H9 (cell line): ENCODE data around the gene PA2G4. TPM values are rescaled to one million over a fixed set of nuclear protein-coding genes. Genes with fewer than 3 reads are reported as not detected.

Experiments used
- DNase-seq: peaks from one replicate; pipeline ENCODE4 v3.0.0-alpha.2; 2017
- H2AFZ ChIP-seq: one replicate; pipeline ENCODE4 v1.6.1; 2013; ENCODE audit warnings: mild to moderate bottlenecking, low read length, control low read depth, moderate library complexity
- H2AK5ac ChIP-seq: 2 replicates; pipeline ENCODE4 v1.6.1; 2013; ENCODE audit warnings: low read length, control low read depth, mixed read lengths; ENCODE audit not compliant: insufficient read length
- H2BK120ac ChIP-seq: one replicate; pipeline ENCODE4 v1.6.1; 2013; ENCODE audit warnings: low read depth, mild to moderate bottlenecking, low read length, control low read depth, inconsistent platforms; ENCODE audit not compliant: poor library complexity, severe bottlenecking
- H2BK12ac ChIP-seq: 2 replicates; pipeline ENCODE4 v1.6.1; 2013; ENCODE audit warnings: low read length, control low read depth, mixed read lengths, low read depth; ENCODE audit not compliant: insufficient read length
- H2BK15ac ChIP-seq: 2 replicates; pipeline ENCODE4 v1.6.1; 2013; ENCODE audit warnings: low read depth, low read length, control low read depth
- H2BK20ac ChIP-seq: one replicate; pipeline ENCODE4 v1.6.1; 2013; ENCODE audit warnings: low read depth, mild to moderate bottlenecking, low read length, control low read depth, inconsistent platforms; ENCODE audit not compliant: poor library complexity, severe bottlenecking
- H2BK5ac ChIP-seq: 2 replicates; pipeline ENCODE4 v1.6.1; 2013; ENCODE audit warnings: low read length, control low read depth, mixed read lengths; ENCODE audit not compliant: insufficient read length
- H3K14ac ChIP-seq: 2 replicates; pipeline ENCODE4 v1.6.1; 2013; ENCODE audit warnings: low read length, control low read depth; ENCODE audit not compliant: insufficient read depth
- H3K18ac ChIP-seq: 2 replicates; pipeline ENCODE4 v1.6.1; 2013; ENCODE audit warnings: low read depth, mild to moderate bottlenecking, mixed read lengths, low read length, control low read depth; ENCODE audit not compliant: insufficient read length
- H3K23ac ChIP-seq: 2 replicates; pipeline ENCODE4 v1.6.1; 2013; ENCODE audit warnings: low read length, control low read depth, mixed read lengths, low read depth; ENCODE audit not compliant: insufficient read length
- H3K23me2 ChIP-seq: 2 replicates; pipeline ENCODE4 v1.6.1; 2013; ENCODE audit warnings: low read depth, mild to moderate bottlenecking, mixed read lengths, low read length, control low read depth; ENCODE audit not compliant: insufficient read length, poor library complexity, severe bottlenecking
- H3K27ac ChIP-seq: 2 replicates; pipeline ENCODE4 v1.5.1; 2013; ENCODE audit warnings: low read length, control low read depth, mixed read lengths, low read depth; ENCODE audit not compliant: insufficient read length
- H3K27me3 ChIP-seq: 2 replicates; pipeline ENCODE4 v1.6.1; 2013; ENCODE audit warnings: low read length, control low read depth, inconsistent platforms; ENCODE audit not compliant: insufficient read depth
- H3K4ac ChIP-seq: 2 replicates; pipeline ENCODE4 v1.6.1; 2013; ENCODE audit warnings: low read depth, mild to moderate bottlenecking, control low read depth, inconsistent platforms, low read length, moderate library complexity
- H3K4me1 ChIP-seq: 2 replicates; pipeline ENCODE4 v1.6.1; 2013; ENCODE audit warnings: low read length, control low read depth, inconsistent platforms; ENCODE audit not compliant: insufficient read depth
- H3K4me2 ChIP-seq: 2 replicates; pipeline ENCODE4 v1.6.1; 2013; ENCODE audit warnings: low read length, control low read depth, mixed read lengths; ENCODE audit not compliant: insufficient read length, insufficient read depth
- H3K56ac ChIP-seq: 2 replicates; pipeline ENCODE4 v1.6.1; 2013; ENCODE audit warnings: low read depth, mild to moderate bottlenecking, mixed read lengths, low read length, control low read depth; ENCODE audit not compliant: insufficient read length
- H3K79me1 ChIP-seq: 2 replicates; pipeline ENCODE4 v1.6.1; 2013; ENCODE audit warnings: low read depth, mild to moderate bottlenecking, moderate library complexity, low read length, control low read depth, inconsistent platforms; ENCODE audit not compliant: insufficient read depth, poor library complexity, severe bottlenecking
- H3K79me2 ChIP-seq: 2 replicates; pipeline ENCODE4 v1.6.1; 2013; ENCODE audit warnings: low read length, control low read depth, inconsistent platforms; ENCODE audit not compliant: insufficient read depth
- H3K9ac ChIP-seq: 2 replicates; pipeline ENCODE4 v1.6.1; 2013; ENCODE audit warnings: low read length, control low read depth, mixed read lengths; ENCODE audit not compliant: insufficient read length; ENCODE audit errors: extremely low read depth
- H3K9me3 ChIP-seq: one replicate; pipeline ENCODE4 v1.6.1; 2013; ENCODE audit warnings: low read depth, low read length, inconsistent platforms; ENCODE audit not compliant: control insufficient read depth
- H3T11ph ChIP-seq: one replicate; pipeline ENCODE4 v1.6.1; 2013; ENCODE audit warnings: mild to moderate bottlenecking, low read length, control low read depth, inconsistent platforms
- H4K20me1 ChIP-seq: one replicate; pipeline ENCODE4 v1.6.1; 2013; ENCODE audit not compliant: control insufficient read depth, insufficient read length, insufficient read depth
- H4K5ac ChIP-seq: 2 replicates; pipeline ENCODE4 v1.6.1; 2013; ENCODE audit warnings: low read depth, mild to moderate bottlenecking, mixed read lengths, low read length, control low read depth; ENCODE audit not compliant: insufficient read length
- H4K8ac ChIP-seq: replicated peaks from 2 replicates; pipeline ENCODE4 v1.6.1; 2013; ENCODE audit warnings: low read length, control low read depth, mixed read lengths, low read depth; ENCODE audit not compliant: insufficient read length
- H4K91ac ChIP-seq: 2 replicates; pipeline ENCODE4 v1.6.1; 2013; ENCODE audit warnings: low read depth, mild to moderate bottlenecking, moderate library complexity, mixed read lengths, low read length, control low read depth; ENCODE audit not compliant: insufficient read length
- H3K27ac Mint-ChIP-seq, 3 experiments: 2 replicates in 2 of 3; 3 replicates in 1 of 3; pipeline ENCODE4 v1.8.0; 2020 to 2021; ENCODE audit warnings: mixed read lengths in 3 of 3, mild to moderate bottlenecking in 1 of 3, moderate library complexity in 1 of 3
- H3K27me3 Mint-ChIP-seq: 2 replicates; pipeline ENCODE4 v1.8.0; 2021; ENCODE audit warnings: low read depth, mild to moderate bottlenecking, moderate library complexity, mixed read lengths
- H3K36me3 Mint-ChIP-seq, 3 experiments: 2 replicates in 2 of 3; 3 replicates in 1 of 3; pipeline ENCODE4 v1.8.0; 2020 to 2021; ENCODE audit warnings: low read depth in 3 of 3, mixed read lengths in 3 of 3; ENCODE audit not compliant: insufficient read depth in 1 of 3
- H3K4me1 Mint-ChIP-seq, 2 experiments: 2 replicates each; pipeline ENCODE4 v1.8.0; 2020; ENCODE audit warnings: mixed read lengths in 2 of 2
- H3K4me3 Mint-ChIP-seq, 2 experiments: 2 replicates in 1 of 2; 3 replicates in 1 of 2; pipeline ENCODE4 v1.8.0; 2020 to 2021; ENCODE audit warnings: mild to moderate bottlenecking in 2 of 2, mixed read lengths in 2 of 2, moderate library complexity in 1 of 2
- H3K9me3 Mint-ChIP-seq, 2 experiments: 2 replicates in 1 of 2; 3 replicates in 1 of 2; pipeline ENCODE4 v1.8.0; 2020; ENCODE audit warnings: mild to moderate bottlenecking in 2 of 2, mixed read lengths in 2 of 2, moderate library complexity in 1 of 2
- WGBS: extraction: QIAGEN DNeasy Blood & Tissue Kit; methylation state at CpG from one replicate; pipeline ENCODE4 v1.1.7; 2013; ENCODE audit warnings: missing lambda C conversion rate, low lambda C conversion rate, mixed read lengths; ENCODE audit not compliant: insufficient read length; ENCODE audit errors: extremely low coverage; 5-methylcytosine and 5-hydroxymethylcytosine counted together
- total RNA-seq: library from RNA; stranded (reverse); gene quantifications from 2 replicates; pipeline ENCODE4 v1.2.1, GENCODE V29; 2021
- TF ChIP-seq, protein P1 (sequence below): fragments of 200-600 bp; sonication (generic); conservative IDR thresholded peaks from 3 replicates; pipeline ENCODE4 v1.8.0; 2021; ENCODE audit warnings: antibody characterized with exemption, mild to moderate bottlenecking

The PA2G4 gene
- total RNA-seq, 1 experiment from 2014 or later = 248 TPM

DNA sequence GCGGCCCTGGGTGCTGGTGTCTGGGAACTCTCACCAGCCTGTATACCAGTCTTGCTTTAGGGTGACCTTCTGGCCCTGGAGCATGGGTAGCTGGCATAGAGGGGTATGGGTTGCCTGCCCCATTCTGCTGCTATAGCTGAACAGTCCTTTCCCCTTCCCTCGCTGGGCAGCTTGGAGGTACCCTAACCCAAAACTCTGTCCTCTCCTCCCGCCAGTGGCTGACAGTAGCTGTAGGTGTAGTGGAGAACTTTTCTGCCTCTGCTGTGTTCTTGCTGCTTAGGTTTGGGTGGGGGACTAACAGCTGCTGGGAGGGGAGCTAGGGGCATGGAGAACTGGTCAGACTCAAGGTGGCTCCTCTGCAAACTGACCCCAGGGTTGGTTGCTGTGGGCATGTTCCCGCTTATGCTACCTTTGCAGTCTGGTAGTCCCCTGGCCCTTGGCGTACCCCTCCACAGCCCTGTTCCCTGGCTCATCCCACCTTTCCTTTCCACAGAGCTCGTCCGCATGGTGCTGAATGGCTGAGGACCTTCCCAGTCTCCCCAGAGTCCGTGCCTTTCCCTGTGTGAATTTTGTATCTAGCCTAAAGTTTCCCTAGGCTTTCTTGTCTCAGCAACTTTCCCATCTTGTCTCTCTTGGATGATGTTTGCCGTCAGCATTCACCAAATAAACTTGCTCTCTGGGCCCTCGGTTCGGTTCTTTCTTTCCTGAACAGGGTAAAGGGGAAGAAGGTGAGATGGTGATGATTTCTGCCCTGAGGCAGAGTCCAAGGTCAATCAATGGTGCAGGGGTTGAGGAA lies 56.7 kb downstream of the PA2G4 start:
- TF ChIP-seq, protein P1, sequence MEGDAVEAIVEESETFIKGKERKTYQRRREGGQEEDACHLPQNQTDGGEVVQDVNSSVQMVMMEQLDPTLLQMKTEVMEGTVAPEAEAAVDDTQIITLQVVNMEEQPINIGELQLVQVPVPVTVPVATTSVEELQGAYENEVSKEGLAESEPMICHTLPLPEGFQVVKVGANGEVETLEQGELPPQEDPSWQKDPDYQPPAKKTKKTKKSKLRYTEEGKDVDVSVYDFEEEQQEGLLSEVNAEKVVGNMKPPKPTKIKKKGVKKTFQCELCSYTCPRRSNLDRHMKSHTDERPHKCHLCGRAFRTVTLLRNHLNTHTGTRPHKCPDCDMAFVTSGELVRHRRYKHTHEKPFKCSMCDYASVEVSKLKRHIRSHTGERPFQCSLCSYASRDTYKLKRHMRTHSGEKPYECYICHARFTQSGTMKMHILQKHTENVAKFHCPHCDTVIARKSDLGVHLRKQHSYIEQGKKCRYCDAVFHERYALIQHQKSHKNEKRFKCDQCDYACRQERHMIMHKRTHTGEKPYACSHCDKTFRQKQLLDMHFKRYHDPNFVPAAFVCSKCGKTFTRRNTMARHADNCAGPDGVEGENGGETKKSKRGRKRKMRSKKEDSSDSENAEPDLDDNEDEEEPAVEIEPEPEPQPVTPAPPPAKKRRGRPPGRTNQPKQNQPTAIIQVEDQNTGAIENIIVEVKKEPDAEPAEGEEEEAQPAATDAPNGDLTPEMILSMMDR = no peak
- no peaks in the 10 kb centered on the region for H3K27me3 ChIP-seq
- H3K9me3 Mint-ChIP-seq = peaks cover 0 to 4% of the 10 kb centered on the region in 2 experiments; a peak in 3 of 5 replicates
- no peaks in the 10 kb centered on the region for H4K20me1 ChIP-seq
- no peak overlapping the region for H3K9ac ChIP-seq
- no peak overlapping the region for H2BK120ac ChIP-seq
- no peak overlapping the region for H3K14ac ChIP-seq
- H3K23ac ChIP-seq = no peak overlapping the region
- peak overlapping the region; percentile 21 to 97 (median 96); a peak in 6 of 7 replicates for H3K27ac Mint-ChIP-seq
- H3K27ac ChIP-seq = no peak overlapping the region
- peaks cover 2% of the 10 kb centered on the region for H3K79me1 ChIP-seq
- no peak overlapping the region for H4K91ac ChIP-seq
- H3K56ac ChIP-seq = no peak overlapping the region
- H2AK5ac ChIP-seq = no peak overlapping the region
- H3K23me2 ChIP-seq = peaks cover 15% of the 10 kb centered on the region
- no peak overlapping the region for H4K8ac ChIP-seq
- no peak overlapping the region for H2BK5ac ChIP-seq
- peaks cover 11% of the 10 kb centered on the region for H3K27me3 Mint-ChIP-seq
- H2BK12ac ChIP-seq = no peak overlapping the region
- H3K4me3 Mint-ChIP-seq = peak overlapping the region; percentile 93 to 96
- no peak overlapping the region for H2BK15ac ChIP-seq
- H3T11ph ChIP-seq = no peak overlapping the region
- DNase-seq = no peak
- no peak overlapping the region for H3K4ac ChIP-seq
- no peak overlapping the region for H2BK20ac ChIP-seq
- no peaks in the 10 kb centered on the region for H3K9me3 ChIP-seq
- no peak overlapping the region for H4K5ac ChIP-seq
- WGBS = no CpG with 5 or more reads among the region's 11 CpGs
- peaks cover 61 to 82% (median 71%) of the 10 kb centered on the region in 3 experiments for H3K36me3 Mint-ChIP-seq
- H3K4me1 ChIP-seq = peaks cover 5% of the 10 kb centered on the region; the same call in 1 of the 2 replicates
- H3K79me2 ChIP-seq = peaks cover 3% of the 10 kb centered on the region; the same call in 1 of the 2 replicates
- H3K4me1 Mint-ChIP-seq = peaks cover 46 to 60% of the 10 kb centered on the region in 2 experiments
- no peak overlapping the region for H3K18ac ChIP-seq
- no peak overlapping the region for H2AFZ ChIP-seq
- H3K4me2 ChIP-seq = peak overlapping the region; percentile 80
